Stimulated activated CD8-positive, alpha-beta memory T cell treated with anti-CD3 and anti-CD28 coated beads, Interleukin-4, amount 100 ng/mL, for 1 hour (primary cell): ENCODE measurements around the gene NEUROD4.

ENCODE experiments used
- DNase-seq, 2 donors: peaks; one replicate each; pipeline ENCODE4 v3.0.0-alpha.2; 2020; ENCODE audit warnings: low read depth in 2 of 2, low spot score in 1 of 2

The NEUROD4 gene

GRCh38 chr12:54997929-54998522, 21.7 kb upstream of the NEUROD4 start:
- DNase-seq: no peak

GRCh38 chr12:54998958-54999510, 20.7 kb upstream of the NEUROD4 start:
- no peak for DNase-seq

GRCh38 chr12:55001198-55001868, 18.4 kb upstream of the NEUROD4 start:
- no peak for DNase-seq

GRCh38 chr12:55002355-55002754, 17.4 kb upstream of the NEUROD4 start:
- no peak for DNase-seq

GRCh38 chr12:55008944-55009585, 10.7 kb upstream of the NEUROD4 start:
- DNase-seq: no peak

GRCh38 chr12:55017416-55017925, 2.3 kb upstream of the NEUROD4 start:
- DNase-seq: no peak

- DNase-seq: no peak
Measured at GRCh38 chr12:55024575-55024974, 4.8 kb downstream of the NEUROD4 start.

GRCh38 chr12:55025508-55025907, 5.7 kb downstream of the NEUROD4 start:
- DNase-seq: no peak

GRCh38 chr12:55034218-55034617, 14.4 kb downstream of the NEUROD4 start:
- no peak for DNase-seq

GRCh38 chr12:55036326-55037115, 16.7 kb downstream of the NEUROD4 start:
- no peak for DNase-seq

GRCh38 chr12:55037351-55037987, 17.7 kb downstream of the NEUROD4 start:
- DNase-seq: no peak

GRCh38 chr12:55039395-55040354, 19.9 kb downstream of the NEUROD4 start:
- DNase-seq: no peak

GRCh38 chr12:55041345-55042055, 21.7 kb downstream of the NEUROD4 start:
- no peak for DNase-seq

- DNase-seq: no peak
Measured at GRCh38 chr12:55043542-55043941, 23.8 kb downstream of the NEUROD4 start.

GRCh38 chr12:55044135-55044534, 24.4 kb downstream of the NEUROD4 start:
- DNase-seq: no peak

GRCh38 chr12:55049676-55050075, 29.9 kb downstream of the NEUROD4 start:
- DNase-seq: no peak

GRCh38 chr12:55051197-55051947, 31.6 kb downstream of the NEUROD4 start:
- no peak for DNase-seq

GRCh38 chr12:55057481-55057880, 37.7 kb downstream of the NEUROD4 start:
- DNase-seq: no peak
